ENCODE measurements around the gene PCDHGA3. TPM values are rescaled to one million over a fixed set of nuclear protein-coding genes. Genes with fewer than 3 reads are reported as not detected.

Gene PCDHGA3
- total and polyA plus RNA-seq, 2 of the 13 experiments (the other 11 are each of a cell fraction or from before 2014, with no cell fraction given): 0.05 TPM; not detected in 1

DNA sequence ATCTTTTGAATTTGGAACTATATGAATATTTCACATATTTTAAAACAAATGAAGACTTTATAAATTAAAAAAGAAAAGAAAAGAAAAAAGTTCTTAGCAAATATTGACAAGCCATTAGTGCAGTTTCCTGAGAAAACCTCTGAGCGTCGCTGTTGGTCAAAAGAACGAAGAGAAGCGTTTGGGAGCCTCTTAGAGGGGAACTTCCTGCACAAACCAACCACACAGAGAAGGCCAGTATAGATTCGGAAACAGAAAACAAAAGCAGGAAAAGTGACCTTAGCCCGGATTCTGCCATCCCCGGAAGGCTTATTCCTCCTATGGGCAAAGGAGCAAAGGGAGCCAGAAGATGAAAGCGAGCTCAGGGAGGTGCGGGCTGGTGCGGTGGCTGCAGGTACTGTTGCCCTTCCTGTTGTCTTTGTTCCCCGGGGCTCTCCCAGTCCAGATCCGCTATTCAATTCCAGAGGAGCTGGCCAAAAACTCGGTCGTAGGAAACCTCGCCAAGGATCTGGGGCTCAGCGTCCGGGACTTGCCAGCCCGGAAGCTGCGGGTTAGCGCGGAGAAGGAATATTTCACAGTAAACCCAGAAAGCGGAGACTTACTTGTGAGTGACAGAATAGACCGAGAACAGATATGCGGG lies 16.3 kb downstream of the PCDHGA3 start, which contains the start of gene PCDHGB2:
Gene PCDHGB2 (plus strand): TSS at position 205 of the 637 bp plus-strand sequence. CDS start 142 bp downstream, at position 347.
- BruUV-seq (replicated peaks): TSS peak; percentile 64
- no peaks in the 10 kb centered on the region for H3K36me3 ChIP-seq (replicated peaks in 1 of 2; ENCODE audit: control insufficient read depth in 1 of 2, insufficient read depth in 2 of 2, low read length in 2 of 2)
- peak within 1 kb of the TSS; percentile 48 for H2AFZ ChIP-seq (ENCODE audit: low read length)
- H3K4me3 ChIP-seq (replicated peaks in 1 of 3; ENCODE audit: insufficient read depth in 1 of 3, low read depth in 2 of 3, low read length in 3 of 3): peak within 1 kb of the TSS; percentile 17 to 63 (median 50); a peak in 5 of 6 replicates
- no peaks in the 10 kb centered on the region for H3K4me1 ChIP-seq (ENCODE audit: insufficient read depth, low read length)
- in situ Hi-C loops (cut with HindIII; ENCODE audit: extremely low pct_ligation_motif_present, low pct_unique_long_range_greater_than_20kb): loop anchor here (10.0 kb wide), 1 partner anchor 165 kb away; no protein-coding TSS in a partner anchor
- H3K79me2 ChIP-seq (ENCODE audit: insufficient read depth, low read length): no peaks in the 10 kb centered on the region
- no peaks in the 10 kb centered on the region for H3K27me3 ChIP-seq (ENCODE audit: control insufficient read depth in 1 of 2, insufficient read depth in 2 of 2, low read length in 2 of 2)
- no peak for FAIRE-seq
- H3K27ac ChIP-seq (ENCODE audit: extremely low read length, insufficient read depth, low read length): no peak within 1 kb of the TSS
- H3K9me3 ChIP-seq (ENCODE audit: low read length): peaks cover 47% of the 10 kb centered on the region
- ChIA-PET POLR2A (interaction anchor here (0.8 kb wide), 1 partner anchor 204 kb away, joined by 4 read pairs; no protein-coding TSS in a partner anchor), CTCF (ENCODE audit: low intra/inter-chr PET ratio, low total read pairs) (interaction anchor here (1.6 to 1.8 kb wide), 3 partner anchors 165 to 204 kb away, joined by 5 to 10 read pairs (median 7); no protein-coding TSS in a partner anchor)
- ATAC-seq: peak; percentile 78
- H4K20me1 ChIP-seq (ENCODE audit: insufficient read depth, low read length): no peaks in the 10 kb centered on the region
- intact Hi-C loops (cut with micrococcal nuclease; ENCODE audit: unreplicated experiment): loop anchor here (2.0 to 10.0 kb wide), 2 partner anchors 165 to 205 kb away; no protein-coding TSS in a partner anchor
- WGBS (ENCODE audit: low lambda C conversion rate): 41% methylated on average over 23 of the region's 24 CpGs
- peak within 1 kb of the TSS; percentile 44 for H3K9ac ChIP-seq (ENCODE audit: insufficient read depth, low read depth, low read length)
- H3K4me2 ChIP-seq (ENCODE audit: low read depth, low read length): peak within 1 kb of the TSS; percentile 31
- DNase-seq (ENCODE audit: low spot score): peak; percentile 48
- TF ChIP-seq ZNF768 (CRISPR knock-in tag; IDR thresholded peaks at IDR 0.05) (no peak), ZNF639 (CRISPR knock-in tag; conservative IDR thresholded peaks at IDR 0.05) (no peak), ZBTB21 (CRISPR knock-in tag; IDR thresholded peaks at IDR 0.05) (no peak), KAT8 (CRISPR knock-in tag; IDR thresholded peaks at IDR 0.05) (0 out of 2 replicates have a peak, but pooled peaks have one; percentile 29), AKNA (CRISPR knock-in tag; IDR thresholded peaks at IDR 0.05; ENCODE audit: borderline replicate concordance) (no peak), SMC3 (IDR thresholded peaks at IDR 0.05; ENCODE audit: low read length) (peak; percentile 32; the same call in 1 of the 2 replicates), RBFOX2 (IDR thresholded peaks at IDR 0.05; ENCODE audit: low read depth, low read length) (no peak), BCL6 (CRISPR knock-in tag; IDR thresholded peaks at IDR 0.05) (no peak), STAG1 (CRISPR knock-in tag; IDR thresholded peaks at IDR 0.05) (peak; percentile 57), HMGA1 (CRISPR knock-in tag; conservative IDR thresholded peaks at IDR 0.05) (no peak), ELF3 (CRISPR knock-in tag; IDR thresholded peaks at IDR 0.05) (peak; percentile 27; the same call in 1 of the 2 replicates), ZNF383 (CRISPR knock-in tag; IDR thresholded peaks at IDR 0.05; ENCODE audit: borderline replicate concordance) (no peak), ISL2 (CRISPR knock-in tag; IDR thresholded peaks at IDR 0.05) (no peak), RXRB (CRISPR knock-in tag; IDR thresholded peaks at IDR 0.05; ENCODE audit: borderline replicate concordance) (no peak), ZNF232 (CRISPR knock-in tag; IDR thresholded peaks at IDR 0.05; ENCODE audit: borderline replicate concordance) (no peak)
- TF ChIP-seq, protein P1, sequence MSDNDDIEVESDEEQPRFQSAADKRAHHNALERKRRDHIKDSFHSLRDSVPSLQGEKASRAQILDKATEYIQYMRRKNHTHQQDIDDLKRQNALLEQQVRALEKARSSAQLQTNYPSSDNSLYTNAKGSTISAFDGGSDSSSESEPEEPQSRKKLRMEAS (IDR thresholded peaks at IDR 0.05): no peak
- TF ChIP-seq, protein P2, sequence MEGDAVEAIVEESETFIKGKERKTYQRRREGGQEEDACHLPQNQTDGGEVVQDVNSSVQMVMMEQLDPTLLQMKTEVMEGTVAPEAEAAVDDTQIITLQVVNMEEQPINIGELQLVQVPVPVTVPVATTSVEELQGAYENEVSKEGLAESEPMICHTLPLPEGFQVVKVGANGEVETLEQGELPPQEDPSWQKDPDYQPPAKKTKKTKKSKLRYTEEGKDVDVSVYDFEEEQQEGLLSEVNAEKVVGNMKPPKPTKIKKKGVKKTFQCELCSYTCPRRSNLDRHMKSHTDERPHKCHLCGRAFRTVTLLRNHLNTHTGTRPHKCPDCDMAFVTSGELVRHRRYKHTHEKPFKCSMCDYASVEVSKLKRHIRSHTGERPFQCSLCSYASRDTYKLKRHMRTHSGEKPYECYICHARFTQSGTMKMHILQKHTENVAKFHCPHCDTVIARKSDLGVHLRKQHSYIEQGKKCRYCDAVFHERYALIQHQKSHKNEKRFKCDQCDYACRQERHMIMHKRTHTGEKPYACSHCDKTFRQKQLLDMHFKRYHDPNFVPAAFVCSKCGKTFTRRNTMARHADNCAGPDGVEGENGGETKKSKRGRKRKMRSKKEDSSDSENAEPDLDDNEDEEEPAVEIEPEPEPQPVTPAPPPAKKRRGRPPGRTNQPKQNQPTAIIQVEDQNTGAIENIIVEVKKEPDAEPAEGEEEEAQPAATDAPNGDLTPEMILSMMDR (CRISPR knock-in tag; IDR thresholded peaks at IDR 0.05): peak; percentile 62

Data from HepG2 (cell line).